HL-60 (cell line): ENCODE data around the gene DLK1.

Experiments
- DNase-seq, 2 experiments: peaks; one replicate each; pipeline ENCODE4 v3.0.0-alpha.2; 2010 to 2020; ENCODE audit warnings: low read depth in 1 of 2, low spot score in 1 of 2
- H3K27ac ChIP-seq: fragments of 250-450 bp; sonication (Bioruptor Pico); replicated peaks from 2 replicates; pipeline ENCODE4 v1.5.1; 2020; ENCODE audit warnings: mild to moderate bottlenecking, moderate library complexity
- H3K27me3 ChIP-seq: fragments of 250-450 bp; sonication (Bioruptor Pico); 2 replicates; pipeline ENCODE4 v1.5.1; 2021; ENCODE audit warnings: mild to moderate bottlenecking, moderate library complexity; ENCODE audit not compliant: insufficient read depth, poor library complexity, severe bottlenecking
- H3K4me3 ChIP-seq: replicated peaks from 2 replicates; pipeline ENCODE4 v1.5.1; 2011; ENCODE audit warnings: mild to moderate bottlenecking, control low read depth, low read length; ENCODE audit not compliant: insufficient read depth
- CTCF ChIP-seq: IDR thresholded peaks from one replicate; pipeline ENCODE4 v1.5.1; 2011; ENCODE audit warnings: low read length, control low read depth, inconsistent platforms; ENCODE audit not compliant: insufficient read depth
- GABPA ChIP-seq: IDR thresholded peaks from 2 replicates; pipeline ENCODE4 v1.6.1; 2012; ENCODE audit warnings: low read depth
- POLR2AphosphoS5 ChIP-seq: IDR thresholded peaks from 2 replicates; pipeline ENCODE4 v1.6.1; 2012; ENCODE audit warnings: low read depth
- REST ChIP-seq: IDR thresholded peaks from 2 replicates; pipeline ENCODE4 v1.6.1; 2012; ENCODE audit warnings: low read depth; ENCODE audit not compliant: insufficient replicate concordance
- SPI1 ChIP-seq: IDR thresholded peaks from 2 replicates; pipeline ENCODE4 v1.6.1; 2012; ENCODE audit warnings: low read depth, mild to moderate bottlenecking, borderline replicate concordance

The DLK1 gene

GRCh38 chr14:100680439-100681051 is 46.1 kb upstream of the DLK1 start:
- Histone ChIP-seq H3K27me3 (no peaks in the 10 kb centered on the region), H3K27ac (peak overlapping the region; percentile 97), H3K4me3 (no peak overlapping the region)
- peak in 1 of 2 experiments; percentile 54 for DNase-seq
- no peak for TF ChIP-seq SPI1
- TF ChIP-seq POLR2AphosphoS5, result no peak
- TF ChIP-seq CTCF, result no peak

- DNase-seq, result no peak
- TF ChIP-seq CTCF (no peak), POLR2AphosphoS5 (no peak), SPI1 (no peak), REST (no peak), GABPA (no peak)
- no peaks in the 10 kb centered on the region for H3K27me3 ChIP-seq
- H3K4me3 ChIP-seq, result no peak overlapping the region
- H3K27ac ChIP-seq, result peak overlapping the region; percentile 97
These were observed 45.6 kb upstream of the DLK1 start for GRCh38 chr14:100681111-100681510.

GRCh38 chr14:100682749-100683148 is 43.9 kb upstream of the DLK1 start:
- TF ChIP-seq SPI1, result no peak
- no peak for TF ChIP-seq REST
- no peak for TF ChIP-seq CTCF
- TF ChIP-seq POLR2AphosphoS5, result no peak
- TF ChIP-seq GABPA, result no peak
- H3K27me3 ChIP-seq, result no peaks in the 10 kb centered on the region
- no peak overlapping the region for H3K4me3 ChIP-seq
- DNase-seq, result no peak
- H3K27ac ChIP-seq, result no peak overlapping the region

- Histone ChIP-seq H3K27me3 (no peaks in the 10 kb centered on the region), H3K27ac (no peak overlapping the region; the same call in 1 of the 2 replicates), H3K4me3 (no peak overlapping the region)
- DNase-seq, result peak in 1 of 2 experiments; percentile 40
- no peak for TF ChIP-seq SPI1
- TF ChIP-seq POLR2AphosphoS5, result no peak
- no peak for TF ChIP-seq REST
- no peak for TF ChIP-seq GABPA
- no peak for TF ChIP-seq CTCF
These were observed 43.1 kb upstream of the DLK1 start for GRCh38 chr14:100683578-100683977.
